Prostate gland (tissue), 2 donors: ENCODE data around the gene GALNTL6. TPM values are rescaled to one million over a fixed set of nuclear protein-coding genes. Genes with fewer than 3 reads are reported as not detected.

Experiments used
- DNase-seq: peaks from one replicate; pipeline ENCODE4 v3.0.0-alpha.2; 2019; ENCODE audit warnings: low spot score
- H3K27ac ChIP-seq, 2 donors: fragments of 200-600 bp; sonication (generic); 2 replicates each; pipeline ENCODE4 v1.5.1; 2017 to 2019
- H3K27me3 ChIP-seq: fragments of 200-600 bp; sonication (generic); replicated peaks from 2 replicates; pipeline ENCODE4 v1.5.1; 2019; ENCODE audit not compliant: insufficient read depth
- H3K36me3 ChIP-seq, 2 donors: fragments of 200-600 bp; sonication (generic); 1 replicate in 1 of 2; 2 replicates in 1 of 2; pipeline versions ENCODE4 v1.5.1 to v1.8.1; 2017 to 2019
- H3K4me1 ChIP-seq: fragments of 200-600 bp; sonication (generic); replicated peaks from 2 replicates; pipeline ENCODE4 v1.5.1; 2019
- H3K4me3 ChIP-seq, 2 donors: fragments of 200-600 bp; sonication (generic); 2 replicates each; pipeline ENCODE4 v1.5.1; 2017 to 2019
- H3K9me3 ChIP-seq: fragments of 200-600 bp; sonication (generic); 2 replicates; pipeline ENCODE4 v1.5.1; 2017
- POLR2A ChIP-seq: fragments of 450-650 bp; IDR thresholded peaks from one replicate; pipeline ENCODE4 v1.6.1; 2016; ENCODE audit warnings: antibody characterized with exemption, mild to moderate bottlenecking
- POLR2AphosphoS5 ChIP-seq: sonication (generic); formaldehyde crosslinking; IDR thresholded peaks from one replicate; pipeline ENCODE4 v1.6.1; 2017; ENCODE audit warnings: antibody characterized with exemption
- WGBS: methylation state at CpG from one replicate; pipeline ENCODE4 v1.1.5; 2018; 5-methylcytosine and 5-hydroxymethylcytosine counted together
- intact Hi-C: fragments of 100-400 bp; cut with DNase I; formaldehyde crosslinking; loops from one replicate; pipeline ENCODE4 v1.14.2; 2022
- total RNA-seq, 2 donors: library from RNA; depleted of rRNA; stranded (reverse); fragments of >200 nt; gene quantifications; one replicate each; pipeline ENCODE4 v1.1.0, GENCODE V29; 2016
- TF ChIP-seq, protein P1 (sequence below), 4 experiments: fragments of 200-600 bp in 2 of 4; fragments of 450-650 bp in 2 of 4; sonication (generic) in 2 of 4; IDR thresholded peaks; 1 replicate in 3 of 4; 2 replicates in 1 of 4; pipeline ENCODE4 v1.5.1; 2016 to 2019; ENCODE audit warnings: antibody characterized with exemption in 4 of 4, mild to moderate bottlenecking in 2 of 4, moderate library complexity in 2 of 4

GALNTL6 gene
- total RNA-seq, 2 donors from 2014 or later, result 0.23 to 0.85 TPM

- Histone ChIP-seq H3K4me1 (no peaks in the 10 kb centered on the region), H3K4me3 (no peak overlapping the region), H3K27ac (no peak overlapping the region), H3K27me3 (no peaks in the 10 kb centered on the region), H3K9me3 (no peaks in the 10 kb centered on the region), H3K36me3 (no peaks in the 10 kb centered on the region)
- DNase-seq, result no peak
- intact Hi-C loops, result no loop called here
- TF ChIP-seq POLR2AphosphoS5 (no peak), POLR2A (no peak)
- TF ChIP-seq, protein P1, sequence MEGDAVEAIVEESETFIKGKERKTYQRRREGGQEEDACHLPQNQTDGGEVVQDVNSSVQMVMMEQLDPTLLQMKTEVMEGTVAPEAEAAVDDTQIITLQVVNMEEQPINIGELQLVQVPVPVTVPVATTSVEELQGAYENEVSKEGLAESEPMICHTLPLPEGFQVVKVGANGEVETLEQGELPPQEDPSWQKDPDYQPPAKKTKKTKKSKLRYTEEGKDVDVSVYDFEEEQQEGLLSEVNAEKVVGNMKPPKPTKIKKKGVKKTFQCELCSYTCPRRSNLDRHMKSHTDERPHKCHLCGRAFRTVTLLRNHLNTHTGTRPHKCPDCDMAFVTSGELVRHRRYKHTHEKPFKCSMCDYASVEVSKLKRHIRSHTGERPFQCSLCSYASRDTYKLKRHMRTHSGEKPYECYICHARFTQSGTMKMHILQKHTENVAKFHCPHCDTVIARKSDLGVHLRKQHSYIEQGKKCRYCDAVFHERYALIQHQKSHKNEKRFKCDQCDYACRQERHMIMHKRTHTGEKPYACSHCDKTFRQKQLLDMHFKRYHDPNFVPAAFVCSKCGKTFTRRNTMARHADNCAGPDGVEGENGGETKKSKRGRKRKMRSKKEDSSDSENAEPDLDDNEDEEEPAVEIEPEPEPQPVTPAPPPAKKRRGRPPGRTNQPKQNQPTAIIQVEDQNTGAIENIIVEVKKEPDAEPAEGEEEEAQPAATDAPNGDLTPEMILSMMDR (IDR thresholded peaks at IDR 0.05), result no peak
Observed at GRCh38 chr4:172514801-172515200, 701.6 kb downstream of the GALNTL6 start.

DNA sequence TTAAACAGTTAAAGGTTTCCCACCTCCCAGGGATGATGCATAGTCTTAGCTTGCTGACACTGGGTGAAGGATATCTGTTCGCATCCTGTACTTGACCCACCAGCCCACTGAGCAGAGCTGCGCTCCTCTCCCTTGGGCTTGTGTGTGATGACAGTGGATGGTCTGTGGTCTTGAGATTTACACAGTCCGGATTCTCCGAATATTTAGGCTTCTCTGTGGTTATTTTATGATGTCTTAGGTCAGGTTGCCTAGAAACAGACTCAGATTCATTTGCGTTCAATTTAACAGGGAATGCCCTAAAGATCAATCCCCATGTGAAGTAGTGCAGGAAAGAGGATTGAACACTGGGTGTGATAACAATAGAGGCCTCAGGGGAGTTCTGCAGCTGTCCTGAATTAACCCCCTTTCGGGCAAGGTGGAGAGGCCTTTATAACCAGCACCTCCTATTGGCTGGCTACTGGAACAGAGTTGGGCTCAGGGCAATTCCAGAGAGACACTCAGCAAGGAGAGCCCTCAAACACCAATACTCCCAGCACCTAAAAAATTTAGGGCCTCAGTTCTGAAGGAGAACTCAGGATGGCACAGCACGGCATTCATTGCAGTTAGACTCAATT, 702.2 kb downstream of the GALNTL6 start:
- Histone ChIP-seq H3K4me3 (no peak overlapping the region), H3K27ac (no peak overlapping the region), H3K4me1 (no peaks in the 10 kb centered on the region), H3K9me3 (no peaks in the 10 kb centered on the region), H3K36me3 (no peaks in the 10 kb centered on the region), H3K27me3 (no peaks in the 10 kb centered on the region)
- intact Hi-C loops, result no loop called here
- WGBS, result 66% methylated on average over 7 of the region's 7 CpGs
- no peak for DNase-seq
- TF ChIP-seq, protein P1 (IDR thresholded peaks at IDR 0.05), result no peak
- TF ChIP-seq POLR2AphosphoS5, result no peak
- TF ChIP-seq POLR2A, result no peak

GRCh38 chr4:172517391-172517790, 704.2 kb downstream of the GALNTL6 start:
- no peaks in the 10 kb centered on the region for H3K27me3 ChIP-seq
- TF ChIP-seq, protein P1 (IDR thresholded peaks at IDR 0.05), result no peak
- TF ChIP-seq POLR2AphosphoS5, result no peak
- TF ChIP-seq POLR2A, result no peak
- no peak overlapping the region for H3K4me3 ChIP-seq
- no peak overlapping the region for H3K27ac ChIP-seq
- H3K9me3 ChIP-seq, result no peaks in the 10 kb centered on the region
- no peaks in the 10 kb centered on the region for H3K4me1 ChIP-seq
- no peak for DNase-seq
- intact Hi-C loops, result no loop called here
- WGBS, result 19% methylated on average over 2 of the region's 2 CpGs
- H3K36me3 ChIP-seq, result no peaks in the 10 kb centered on the region

DNA sequence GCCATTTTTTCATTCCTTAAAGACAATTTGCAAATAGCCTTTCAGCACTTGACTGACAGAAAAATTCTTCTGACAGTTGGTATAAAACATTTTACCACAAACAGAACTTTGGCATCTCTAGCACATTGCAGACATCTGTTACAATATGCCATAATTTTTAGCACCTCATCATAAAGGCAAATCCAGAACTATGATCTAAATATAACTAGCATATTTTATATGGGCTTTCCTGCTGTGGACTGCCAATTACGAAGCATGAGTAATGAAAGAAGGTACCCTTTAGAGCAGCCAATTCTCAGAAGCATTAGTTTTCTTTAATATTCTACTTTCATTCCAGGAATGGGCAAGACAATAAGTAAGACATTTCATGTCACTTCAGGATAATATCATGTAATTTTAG, 708.0 kb downstream of the GALNTL6 start:
- no peak for DNase-seq
- Histone ChIP-seq H3K4me1 (no peaks in the 10 kb centered on the region), H3K9me3 (no peaks in the 10 kb centered on the region), H3K4me3 (no peak overlapping the region), H3K27me3 (no peaks in the 10 kb centered on the region), H3K36me3 (no peaks in the 10 kb centered on the region), H3K27ac (no peak overlapping the region)
- TF ChIP-seq POLR2A (no peak), POLR2AphosphoS5 (no peak)
- TF ChIP-seq, protein P1 (IDR thresholded peaks at IDR 0.05), result no peak
- intact Hi-C loops, result no loop called here
- 76% methylated on average over 1 of the region's 1 CpG for WGBS

DNA sequence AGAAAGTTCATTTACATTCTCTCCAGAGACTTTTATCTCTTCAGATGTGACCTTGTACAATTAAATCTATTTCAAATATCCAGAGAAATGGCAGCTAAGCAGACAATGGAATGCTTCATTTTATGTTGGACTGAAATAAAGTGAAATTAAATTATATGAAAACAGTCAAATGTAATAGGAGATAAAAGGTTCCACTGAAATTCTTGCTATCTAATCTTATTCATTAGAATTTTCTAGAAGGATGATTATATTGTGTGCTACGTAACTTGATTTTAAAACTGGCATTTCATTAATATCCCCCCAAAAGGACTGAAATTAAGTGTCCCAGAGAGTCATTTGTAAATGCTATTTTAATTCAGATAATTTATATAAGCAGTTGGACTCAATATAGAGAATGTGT, 708.5 kb downstream of the GALNTL6 start:
- no peaks in the 10 kb centered on the region for H3K4me1 ChIP-seq
- intact Hi-C loops, result no loop called here
- H3K36me3 ChIP-seq, result no peaks in the 10 kb centered on the region
- no peak overlapping the region for H3K27ac ChIP-seq
- 90% methylated on average over 1 of the region's 1 CpG for WGBS
- H3K9me3 ChIP-seq, result no peaks in the 10 kb centered on the region
- H3K27me3 ChIP-seq, result no peaks in the 10 kb centered on the region
- no peak for TF ChIP-seq POLR2AphosphoS5
- TF ChIP-seq, protein P1 (IDR thresholded peaks at IDR 0.05), result no peak
- no peak for DNase-seq
- no peak overlapping the region for H3K4me3 ChIP-seq
